K562 (cell line): ENCODE data around the gene THAP11. TPM values are rescaled to one million over a fixed set of nuclear protein-coding genes. Genes with fewer than 3 reads are reported as not detected.

Experiments
- CBFB ChIP-seq: sonication (generic); formaldehyde crosslinking; IDR thresholded peaks from 2 replicates; pipeline ENCODE4 v1.4.0; 2020; ENCODE audit warnings: mild to moderate bottlenecking, missing genetic modification reagents
- CREM ChIP-seq: IDR thresholded peaks from 2 replicates; pipeline ENCODE4 v1.6.1; 2014; ENCODE audit warnings: antibody characterized with exemption, low read depth
- GATA2 ChIP-seq: sonication (generic); formaldehyde crosslinking; IDR thresholded peaks from 2 replicates; pipeline ENCODE4 v1.4.0; 2020; ENCODE audit warnings: mild to moderate bottlenecking, missing genetic modification reagents
- HDAC8 ChIP-seq: fragments of 450-650 bp; IDR thresholded peaks from 2 replicates; pipeline ENCODE4 v1.6.1; 2016; ENCODE audit warnings: mild to moderate bottlenecking, missing genetic modification characterization, moderate library complexity, missing compliant biosample characterization
- NBN ChIP-seq: fragments of 450-650 bp; IDR thresholded peaks from 2 replicates; pipeline ENCODE4 v1.6.1; 2016; ENCODE audit warnings: low read depth, mild to moderate bottlenecking
- NELFE ChIP-seq: IDR thresholded peaks from 2 replicates; pipeline ENCODE4 v1.6.1; 2011; ENCODE audit warnings: mild to moderate bottlenecking; ENCODE audit not compliant: insufficient read depth, insufficient read length
- SREBF1 ChIP-seq: fragments of 150-350 bp; IDR thresholded peaks from 2 replicates; pipeline ENCODE4 v1.6.1; 2014; ENCODE audit warnings: antibody characterized with exemption, low read depth, low read length, borderline replicate concordance
- ZNF134 ChIP-seq: fragments of 250-450 bp; sonication (Bioruptor Pico); conservative IDR thresholded peaks from 2 replicates; pipeline ENCODE4 v1.4.0; 2020
- ZNF318 ChIP-seq, 2 experiments: fragments of 450-650 bp; IDR thresholded peaks; 2 replicates each; pipeline ENCODE4 v1.6.1; 2016; ENCODE audit warnings: mild to moderate bottlenecking in 2 of 2, borderline replicate concordance in 1 of 2, low read depth in 1 of 2, moderate library complexity in 1 of 2
- ZNF407 ChIP-seq: fragments of 450-650 bp; IDR thresholded peaks from 2 replicates; pipeline ENCODE4 v1.6.1; 2016; ENCODE audit warnings: low read depth
- polyA plus RNA-seq, 8 experiments: library from polyadenylated mRNA; depleted of rRNA in 4 of 8; stranded (reverse) in 5 of 8; unstranded in 3 of 8; fragments of >200 nt; fragmentation: Nextera tagmentation in 2 of 8; fragmentation: Illumina TruSeq in 1 of 8; extraction: Ambion mirVana in 2 of 8; extraction: Trizol in 1 of 8; gene quantifications; 2 replicates each; pipeline versions ENCODE4 v1.2.1 to v1.2.3, GENCODE V29; 2011 to 2014; ENCODE audit warnings: inconsistent platforms in 1 of 8, missing spikeins in 1 of 8
- total RNA-seq, 7 experiments: library from RNA; depleted of rRNA in 6 of 7; stranded (reverse); fragments of >200 nt in 6 of 7; fragmentation: Illumina TruSeq in 2 of 7; extraction: Trizol in 2 of 7; gene quantifications; 2 replicates each; pipeline versions ENCODE4 v1.2.1 to v1.2.3, GENCODE V29; 2011 to 2021; ENCODE audit warnings: low replicate concordance in 1 of 7

The THAP11 gene
- total and polyA plus RNA-seq, 9 of the 15 experiments (the other 6 are each of a cell fraction or from before 2014, with no cell fraction given), result 2.4 to 31.6 (median 21.4) TPM

- TF ChIP-seq CBFB (CRISPR knock-in tag) (peak; percentile 97), NELFE (no peak), ZNF134 (CRISPR knock-in tag) (no peak), HDAC8 (tag) (no peak), NBN (no peak), SREBF1 (0 out of 2 replicates have a peak, but pooled peaks have one; percentile 57), GATA2 (CRISPR knock-in tag) (no peak), CREM (peak; percentile 79), ZNF318 (IDR thresholded peaks at IDR 0.05; ENCODE audit: borderline replicate concordance in 1 of 2, low read depth in 1 of 2) (no peak), ZNF407 (no peak)
Measured at GRCh38 chr16:67833415-67834241, 8.5 kb upstream of the THAP11 start (continued).
